ENCODE measurements around the gene TMC4.

The TMC4 gene

GRCh38 chr19:54128796-54129616 is 44.0 kb downstream of the TMC4 start:
- no peak for DNase-seq

- no peak for DNase-seq
These were observed 44.6 kb downstream of the TMC4 start for GRCh38 chr19:54128441-54128725.

- DNase-seq = no peak
These were observed 45.1 kb downstream of the TMC4 start for GRCh38 chr19:54127688-54128440.

- no peak for DNase-seq
These were observed 47.2 kb downstream of the TMC4 start for GRCh38 chr19:54125713-54126112.

GRCh38 chr19:54124393-54124792 is 48.6 kb downstream of the TMC4 start:
- DNase-seq = no peak

GRCh38 chr19:54123682-54124081 is 49.3 kb downstream of the TMC4 start:
- no peak for DNase-seq

GRCh38 chr19:54121259-54121658 is 51.7 kb downstream of the TMC4 start:
- no peak for DNase-seq

GRCh38 chr19:54115109-54116063 is 57.6 kb downstream of the TMC4 start, which contains the start of the genes PRPF31 and TFPT:
Gene PRPF31, plus strand, starts transcription at chr19:54115754. Its CDS starts 2,525 bp downstream, at chr19:54118279.
Gene TFPT, minus strand, starts transcription at chr19:54115657. Its CDS starts 388 bp downstream, at chr19:54115269.
- DNase-seq = peak; percentile 98

GRCh38 chr19:54114340-54115108 is 58.4 kb downstream of the TMC4 start:
- DNase-seq = no peak
